SK-N-SH (cell line): ENCODE data around the gene YOD1. TPM values are rescaled to one million over a fixed set of nuclear protein-coding genes. Genes with fewer than 3 reads are reported as not detected.

Source experiments
- CTCF ChIA-PET: fragments of 300-600, 350-600 bp; formaldehyde crosslinking; extraction: SDS; loops from one replicate; lab custom pipeline; 2021; lab: Yijun Ruan, JAX
- POLR2A ChIA-PET: fragments of 350-600 bp; sonication (Branson Sonifier 250); formaldehyde crosslinking; extraction: SDS; loops from one replicate; lab custom pipeline; 2020; ENCODE audit warnings: antibody characterized with exemption, inconsistent platforms; lab: Yijun Ruan, JAX
- DNase-seq: peaks from one replicate; pipeline ENCODE4 v3.0.0; 2012
- H2AFZ ChIP-seq: fragments of 200-600 bp; sonication (generic); 2 replicates; pipeline ENCODE4 v1.8.1; 2016; ENCODE audit warnings: antibody characterized with exemption, mild to moderate bottlenecking, low read depth
- H3F3A ChIP-seq: fragments of 200-600 bp; sonication (generic); replicated peaks from 2 replicates; pipeline ENCODE3; 2016; ENCODE audit warnings: antibody characterized with exemption, mild to moderate bottlenecking; ENCODE audit not compliant: insufficient read depth
- H3K27ac ChIP-seq, 2 experiments: fragments of 200-500 bp in 1 of 2; fragments of 200-600 bp in 1 of 2; sonication (Bioruptor generic) in 1 of 2; sonication (generic), shearing (Covaris generic) in 1 of 2; 2 replicates each; pipeline versions ENCODE4 v1.5.1 to v1.6.1; 2014 to 2016; ENCODE audit warnings: low read depth in 2 of 2, inconsistent platforms in 1 of 2, low read length in 1 of 2, mild to moderate bottlenecking in 1 of 2, mixed read lengths in 1 of 2
- H3K27me3 ChIP-seq: fragments of 200-600 bp; sonication (generic), shearing (Covaris generic); 2 replicates; pipeline ENCODE4 v1.6.1; 2016; ENCODE audit warnings: mixed run types; ENCODE audit not compliant: insufficient read depth
- H3K36me3 ChIP-seq, 2 experiments: fragments of 200-500 bp in 1 of 2; fragments of 200-600 bp in 1 of 2; sonication (Bioruptor generic) in 1 of 2; sonication (generic) in 1 of 2; replicated peaks in 1 of 2; 2 replicates each; pipeline versions ENCODE3 to v1.5.1; 2014 to 2016; ENCODE audit warnings: low read length in 1 of 2, mild to moderate bottlenecking in 1 of 2; ENCODE audit not compliant: insufficient read depth in 2 of 2, control insufficient read depth in 1 of 2
- H3K4me1 ChIP-seq, 2 experiments: fragments of 200-500 bp in 1 of 2; fragments of 200-600 bp in 1 of 2; sonication (Bioruptor generic) in 1 of 2; sonication (generic), shearing (Covaris generic) in 1 of 2; 2 replicates each; pipeline versions ENCODE4 v1.5.1 to v1.6.1; 2014 to 2016; ENCODE audit warnings: low read depth in 1 of 2, low read length in 1 of 2, mixed run types in 1 of 2; ENCODE audit not compliant: insufficient read depth in 2 of 2, control insufficient read depth in 1 of 2
- H3K4me2 ChIP-seq: fragments of 200-600 bp; sonication (generic), shearing (Covaris generic); 2 replicates; pipeline ENCODE4 v1.6.1; 2017; ENCODE audit warnings: mixed run types
- H3K4me3 ChIP-seq, 2 experiments: fragments of 200-500 bp in 1 of 2; fragments of 200-600 bp in 1 of 2; sonication (Bioruptor generic) in 1 of 2; sonication (generic), shearing (Covaris generic) in 1 of 2; 2 replicates each; pipeline versions ENCODE4 v1.5.1 to v1.8.1; 2014 to 2016; ENCODE audit warnings: low read depth in 2 of 2, inconsistent platforms in 1 of 2, low read length in 1 of 2, mild to moderate bottlenecking in 1 of 2, mixed read lengths in 1 of 2, moderate library complexity in 1 of 2
- H3K79me2 ChIP-seq: fragments of 200-600 bp; sonication (generic); 2 replicates; pipeline ENCODE4 v1.8.1; 2017; ENCODE audit warnings: mild to moderate bottlenecking; ENCODE audit not compliant: insufficient read depth
- H3K9ac ChIP-seq: fragments of 200-600 bp; sonication (generic); 2 replicates; pipeline ENCODE4 v1.6.1; 2017; ENCODE audit warnings: mixed run types
- H3K9me2 ChIP-seq: fragments of 200-600 bp; sonication (generic); 2 replicates; pipeline ENCODE4 v1.6.1; 2017; ENCODE audit warnings: mixed run types
- H3K9me3 ChIP-seq: fragments of 200-600 bp; sonication (generic); 2 replicates; pipeline ENCODE4 v1.6.1; 2017; ENCODE audit warnings: mixed run types, mild to moderate bottlenecking, moderate library complexity
- H4K20me1 ChIP-seq: fragments of 200-600 bp; sonication (generic); 2 replicates; pipeline ENCODE4 v1.6.1; 2017; ENCODE audit warnings: mild to moderate bottlenecking, mixed run types; ENCODE audit not compliant: insufficient read depth
- CTCF ChIP-seq: fragments of 200-600 bp; sonication (generic); IDR thresholded peaks from 2 replicates; pipeline ENCODE4 v1.6.1; 2017; ENCODE audit warnings: antibody characterized with exemption, mild to moderate bottlenecking, moderate library complexity
- EP300 ChIP-seq, 2 experiments: IDR thresholded peaks; 2 replicates each; pipeline versions ENCODE4 v1.4.0 to v1.6.1; 2012; ENCODE audit warnings: borderline replicate concordance in 1 of 2, low read depth in 1 of 2, low read length in 1 of 2
- FOXJ3 ChIP-seq: sonication (generic); formaldehyde crosslinking; IDR thresholded peaks from 2 replicates; pipeline ENCODE4 v1.5.1; 2020; ENCODE audit warnings: mild to moderate bottlenecking, missing genetic modification reagents
- FOXM1 ChIP-seq: IDR thresholded peaks from 2 replicates; pipeline ENCODE4 v1.4.0; 2012; ENCODE audit warnings: low read depth, mild to moderate bottlenecking
- GATA2 ChIP-seq: sonication (generic); formaldehyde crosslinking; IDR thresholded peaks from 2 replicates; pipeline ENCODE4 v1.5.0; 2020; ENCODE audit warnings: mild to moderate bottlenecking, missing genetic modification reagents
- JUND ChIP-seq: IDR thresholded peaks from 2 replicates; pipeline ENCODE4 v1.4.0; 2012
- MEF2A ChIP-seq: IDR thresholded peaks from 2 replicates; pipeline ENCODE4 v1.4.0; 2012; ENCODE audit warnings: low read depth, borderline replicate concordance
- PBX3 ChIP-seq: IDR thresholded peaks from 2 replicates; pipeline ENCODE4; 2012
- POLR2AphosphoS5 ChIP-seq: IDR thresholded peaks from 2 replicates; pipeline ENCODE4 v1.6.1; 2012; ENCODE audit warnings: low read depth, low read length
- REST ChIP-seq: IDR thresholded peaks from 2 replicates; pipeline ENCODE4 v1.6.1; 2012; ENCODE audit warnings: mild to moderate bottlenecking, low read depth, low read length, moderate library complexity
- RFX5 ChIP-seq: IDR thresholded peaks from 2 replicates; pipeline ENCODE4 v1.6.1; 2012; ENCODE audit warnings: mild to moderate bottlenecking, improper control_type of control experiment, low read length
- RXRA ChIP-seq: IDR thresholded peaks from 2 replicates; pipeline ENCODE4 v1.4.0; 2012; ENCODE audit warnings: low read depth, mild to moderate bottlenecking, borderline replicate concordance
- SMC3 ChIP-seq: IDR thresholded peaks from 2 replicates; pipeline ENCODE4 v1.6.1; 2012; ENCODE audit warnings: low read depth, low read length, improper control_type of control experiment
- TCF12 ChIP-seq: IDR thresholded peaks from 2 replicates; pipeline ENCODE4 v1.4.0; 2012
- ZBTB33 ChIP-seq: IDR thresholded peaks from 2 replicates; pipeline ENCODE4 v1.4.0; 2012; ENCODE audit warnings: low read depth, borderline replicate concordance
- WGBS: methylation state at CpG from one replicate; pipeline ENCODE4 v1.1.6; 2017; ENCODE audit warnings: low lambda C conversion rate; 5-methylcytosine and 5-hydroxymethylcytosine counted together
- polyA plus RNA-seq, 3 experiments: library from polyadenylated mRNA; depleted of rRNA; stranded (reverse); fragments of >200 nt; gene quantifications; 2 replicates each; pipeline ENCODE4 v1.2.3, GENCODE V29; 2012

Gene YOD1
- polyA plus RNA-seq, 1 of the 3 experiments (the other 2 are of a cell fraction), result 0.79 TPM

GRCh38 chr1:207029701-207030521, 21.1 kb downstream of the YOD1 start (continued):
- TF ChIP-seq CTCF (no peak), FOXM1 (no peak)

- Histone ChIP-seq H4K20me1 (no peaks in the 10 kb centered on the region), H3K27me3 (no peaks in the 10 kb centered on the region), H3K9ac (no peak overlapping the region), H3F3A (peaks cover 17% of the 10 kb centered on the region), H3K4me3 (no peak overlapping the region), H3K9me3 (no peaks in the 10 kb centered on the region), H3K79me2 (no peaks in the 10 kb centered on the region), H3K36me3 (no peaks in the 10 kb centered on the region), H3K4me1 (peaks cover 8 to 33% of the 10 kb centered on the region in 2 experiments), H3K4me2 (no peak overlapping the region), H3K9me2 (no peaks in the 10 kb centered on the region), H3K27ac (no peak overlapping the region), H2AFZ (no peak overlapping the region)
- no peak for TF ChIP-seq TCF12
- TF ChIP-seq FOXJ3 (CRISPR knock-in tag), result no peak
- ChIA-PET CTCF (interaction anchor here (1.0 to 1.6 kb wide), 4 partner anchors 21 to 294 kb away, joined by 3 to 6 read pairs (median 4); no protein-coding TSS in a partner anchor), POLR2A (no interaction called here)
- DNase-seq, result no peak
- 20% methylated on average over 2 of the region's 2 CpGs for WGBS
Observed at GRCh38 chr1:207028884-207029650, 21.9 kb downstream of the YOD1 start.

GRCh38 chr1:207027921-207028320, 23.1 kb downstream of the YOD1 start:
- Histone ChIP-seq H3K9me3 (no peaks in the 10 kb centered on the region), H2AFZ (no peak overlapping the region), H3K36me3 (no peaks in the 10 kb centered on the region), H3K27ac (no peak overlapping the region), H3K4me3 (no peak overlapping the region), H4K20me1 (no peaks in the 10 kb centered on the region), H3K9ac (no peak overlapping the region), H3K9me2 (no peaks in the 10 kb centered on the region), H3K4me2 (no peak overlapping the region), H3K27me3 (no peaks in the 10 kb centered on the region), H3K4me1 (peaks cover 8 to 36% of the 10 kb centered on the region in 2 experiments), H3K79me2 (no peaks in the 10 kb centered on the region), H3F3A (peaks cover 17% of the 10 kb centered on the region)
- no peak for DNase-seq
- CTCF ChIA-PET, result interaction anchor here (0.5 to 1.4 kb wide), 2 partner anchors 293 to 471 kb away, joined by 3 to 4 read pairs; no protein-coding TSS in a partner anchor
- WGBS, result 53% methylated on average over 1 of the region's 1 CpG
- POLR2A ChIA-PET, result no interaction called here
- TF ChIP-seq GATA2 (CRISPR knock-in tag) (no peak), ZBTB33 (no peak), RXRA (no peak), TCF12 (no peak), POLR2AphosphoS5 (no peak), PBX3 (no peak), REST (no peak), RFX5 (no peak), JUND (no peak), EP300 (IDR thresholded peaks at IDR 0.05; ENCODE audit: borderline replicate concordance in 1 of 2, low read depth in 1 of 2, low read length in 1 of 2) (no peak), MEF2A (no peak), SMC3 (no peak)
